ENCODE data around the gene PRMT5. TPM values are rescaled to one million over a fixed set of nuclear protein-coding genes. Genes with fewer than 3 reads are reported as not detected.
A peak's percentile ranks its signal among the peaks of the same experiment; 100 is the strongest.

PRMT5 gene
- total RNA-seq, 1 donor from 2014 or later = 91.1 TPM

DNA sequence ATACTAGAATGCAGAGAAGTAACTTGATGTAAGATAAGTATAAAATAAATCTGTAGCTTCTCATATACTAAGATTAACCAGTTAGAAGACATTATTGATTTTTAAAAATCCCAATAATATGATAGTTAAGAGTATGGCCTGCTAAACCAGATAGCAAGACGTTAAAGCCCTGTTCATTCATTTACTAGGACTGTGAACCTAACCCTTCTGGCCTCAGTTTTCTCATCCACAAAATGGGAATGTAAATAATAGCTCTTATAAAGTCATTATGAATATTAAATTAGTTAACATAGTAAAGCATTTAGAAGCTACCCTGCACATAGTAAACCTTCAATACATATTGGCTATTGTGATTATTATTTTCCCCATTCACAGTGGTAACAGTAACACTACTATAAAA, 6.0 kb upstream of the PRMT5 start:
- no peak for DNase-seq (ENCODE audit: low read depth)
- TF ChIP-seq, protein P1, sequence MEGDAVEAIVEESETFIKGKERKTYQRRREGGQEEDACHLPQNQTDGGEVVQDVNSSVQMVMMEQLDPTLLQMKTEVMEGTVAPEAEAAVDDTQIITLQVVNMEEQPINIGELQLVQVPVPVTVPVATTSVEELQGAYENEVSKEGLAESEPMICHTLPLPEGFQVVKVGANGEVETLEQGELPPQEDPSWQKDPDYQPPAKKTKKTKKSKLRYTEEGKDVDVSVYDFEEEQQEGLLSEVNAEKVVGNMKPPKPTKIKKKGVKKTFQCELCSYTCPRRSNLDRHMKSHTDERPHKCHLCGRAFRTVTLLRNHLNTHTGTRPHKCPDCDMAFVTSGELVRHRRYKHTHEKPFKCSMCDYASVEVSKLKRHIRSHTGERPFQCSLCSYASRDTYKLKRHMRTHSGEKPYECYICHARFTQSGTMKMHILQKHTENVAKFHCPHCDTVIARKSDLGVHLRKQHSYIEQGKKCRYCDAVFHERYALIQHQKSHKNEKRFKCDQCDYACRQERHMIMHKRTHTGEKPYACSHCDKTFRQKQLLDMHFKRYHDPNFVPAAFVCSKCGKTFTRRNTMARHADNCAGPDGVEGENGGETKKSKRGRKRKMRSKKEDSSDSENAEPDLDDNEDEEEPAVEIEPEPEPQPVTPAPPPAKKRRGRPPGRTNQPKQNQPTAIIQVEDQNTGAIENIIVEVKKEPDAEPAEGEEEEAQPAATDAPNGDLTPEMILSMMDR (IDR thresholded peaks at IDR 0.05; ENCODE audit: insufficient read depth, low read length, severe bottlenecking) = no peak
- Histone ChIP-seq H3K4me3 (ENCODE audit: low read depth, low read length) (no peak overlapping the region), H3K27me3 (ENCODE audit: control insufficient read depth, insufficient read depth, low read length) (no peaks in the 10 kb centered on the region), H3K36me3 (ENCODE audit: control insufficient read depth, insufficient read depth, low read length) (no peaks in the 10 kb centered on the region)
- no peak for FAIRE-seq

DNA sequence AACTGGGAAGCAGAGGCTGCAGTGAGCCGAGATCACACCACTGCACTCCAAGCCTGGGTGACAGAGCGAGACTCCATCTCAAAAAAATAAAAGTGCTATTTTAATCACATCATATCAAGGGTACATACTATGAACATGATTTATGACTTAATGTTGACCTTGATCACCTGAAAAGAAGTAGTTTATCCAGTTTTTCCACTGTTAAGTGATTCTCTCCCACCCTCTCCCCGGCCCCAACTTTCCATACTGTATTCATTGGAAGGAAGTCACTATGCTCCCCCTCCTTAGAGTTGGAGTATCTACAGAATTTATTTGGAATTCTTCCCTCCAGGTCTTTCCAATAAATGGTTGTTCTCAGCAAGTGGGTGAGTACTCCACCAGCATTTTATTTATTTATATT, 3.0 kb upstream of the PRMT5 start:
- H3K36me3 ChIP-seq (ENCODE audit: control insufficient read depth, insufficient read depth, low read length) = peaks cover 3% of the 10 kb centered on the region
- no peak overlapping the region for H3K4me3 ChIP-seq (ENCODE audit: low read depth, low read length)
- no peaks in the 10 kb centered on the region for H3K27me3 ChIP-seq (ENCODE audit: control insufficient read depth, insufficient read depth, low read length)
- FAIRE-seq (no peak), DNase-seq (ENCODE audit: low read depth) (no peak)
- TF ChIP-seq, protein P1 (IDR thresholded peaks at IDR 0.05; ENCODE audit: insufficient read depth, low read length, severe bottlenecking) = no peak

DNA sequence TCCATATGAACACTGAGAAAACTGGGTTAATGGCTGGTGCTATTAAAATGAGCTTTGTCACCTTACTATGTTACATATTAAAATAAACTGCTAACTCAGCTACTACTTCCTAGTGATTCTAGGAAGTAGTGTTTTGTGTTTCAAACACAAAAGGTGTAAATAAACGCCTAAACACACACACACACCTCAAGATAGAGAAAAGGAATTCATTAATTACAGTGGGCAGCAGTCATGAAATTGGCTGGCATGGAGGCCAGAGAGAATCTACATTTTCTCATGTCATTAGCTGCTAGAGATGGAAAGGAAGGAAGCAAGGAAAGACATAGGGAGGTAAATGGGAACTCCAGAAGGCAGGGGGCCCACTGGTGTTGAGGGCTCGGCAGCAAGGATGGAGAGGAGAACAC, 787 bp upstream of the PRMT5 start:
- FAIRE-seq (no peak), DNase-seq (ENCODE audit: low read depth) (no peak)
- Histone ChIP-seq H3K4me3 (ENCODE audit: low read depth, low read length) (peak overlapping the region; percentile 25), H3K27me3 (ENCODE audit: control insufficient read depth, insufficient read depth, low read length) (no peaks in the 10 kb centered on the region), H3K36me3 (ENCODE audit: control insufficient read depth, insufficient read depth, low read length) (peaks cover 5% of the 10 kb centered on the region)
- TF ChIP-seq, protein P1 (IDR thresholded peaks at IDR 0.05; ENCODE audit: insufficient read depth, low read length, severe bottlenecking) = no peak

DNA sequence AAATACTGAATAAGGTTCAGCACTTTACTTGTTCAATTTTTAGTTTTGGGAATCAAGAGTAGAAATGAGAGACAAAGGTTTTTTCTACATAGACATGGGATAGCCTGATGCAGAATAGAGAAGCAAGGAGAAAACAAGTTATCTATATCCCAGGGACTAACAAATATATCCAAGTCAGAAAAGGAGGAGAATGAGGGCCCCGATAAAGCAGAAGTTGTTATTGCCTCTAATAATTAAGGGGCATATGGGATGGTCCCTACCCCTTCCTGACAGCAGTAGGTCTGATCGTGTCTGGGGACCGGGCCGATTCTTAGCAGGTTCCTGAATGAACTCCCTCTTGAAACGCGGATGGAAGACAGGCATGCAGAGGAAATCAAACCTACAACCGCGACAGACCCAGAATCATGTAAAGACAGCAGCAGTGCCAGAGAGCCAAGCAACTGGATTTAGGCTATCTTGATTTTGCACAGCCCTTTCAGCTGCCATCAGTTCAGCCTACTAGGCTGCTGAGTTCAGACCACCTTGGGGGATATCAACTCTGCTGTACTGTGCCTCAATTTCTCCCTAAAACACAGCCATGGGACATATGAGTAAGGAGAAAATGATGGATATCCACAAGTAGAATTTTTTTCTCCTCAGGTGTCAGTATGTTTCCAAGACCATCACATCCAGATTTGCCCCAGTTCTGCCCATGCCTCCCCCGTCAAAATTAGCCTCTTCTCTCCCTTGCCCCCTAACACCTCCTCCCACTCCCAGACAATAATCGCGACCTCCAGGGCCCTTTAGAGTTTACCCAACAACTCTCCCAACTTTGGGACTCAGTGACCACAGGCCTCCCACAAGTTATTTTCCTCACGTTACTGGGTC, 706 bp downstream of the PRMT5 start:
- no peak for FAIRE-seq
- TF ChIP-seq, protein P1 (IDR thresholded peaks at IDR 0.05; ENCODE audit: insufficient read depth, low read length, severe bottlenecking) = no peak
- Histone ChIP-seq H3K4me3 (ENCODE audit: low read depth, low read length) (peak overlapping the region; percentile 95), H3K36me3 (ENCODE audit: control insufficient read depth, insufficient read depth, low read length) (peaks cover 17% of the 10 kb centered on the region), H3K27me3 (ENCODE audit: control insufficient read depth, insufficient read depth, low read length) (no peaks in the 10 kb centered on the region)
- no peak for DNase-seq (ENCODE audit: low read depth)

DNA sequence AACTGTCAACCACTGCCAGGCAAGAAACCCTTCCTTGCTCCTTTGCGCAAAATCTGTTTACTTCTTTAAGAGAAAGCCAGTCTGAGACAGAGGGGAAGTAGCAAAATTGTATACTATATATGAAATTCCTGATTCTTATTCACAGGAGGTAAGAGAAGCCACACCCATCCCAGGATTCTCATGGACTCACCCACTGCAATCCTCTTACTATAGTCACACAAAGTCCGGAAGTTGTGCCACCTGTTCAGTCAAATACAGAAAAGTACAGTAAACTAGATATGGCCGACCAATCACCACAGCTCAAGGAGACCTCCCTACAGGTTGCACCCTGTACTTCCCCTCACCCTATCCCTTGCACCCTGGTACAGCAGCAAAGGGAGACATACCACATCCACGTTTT, 2.9 kb downstream of the PRMT5 start:
- TF ChIP-seq, protein P1 (IDR thresholded peaks at IDR 0.05; ENCODE audit: insufficient read depth, low read length, severe bottlenecking) = no peak
- Histone ChIP-seq H3K4me3 (ENCODE audit: low read depth, low read length) (no peak overlapping the region), H3K27me3 (ENCODE audit: control insufficient read depth, insufficient read depth, low read length) (no peaks in the 10 kb centered on the region), H3K36me3 (ENCODE audit: control insufficient read depth, insufficient read depth, low read length) (peaks cover 29% of the 10 kb centered on the region)
- FAIRE-seq = no peak
- DNase-seq (ENCODE audit: low read depth) = peak; percentile 91
